ENCODE data around the gene ARHGAP23. TPM values are rescaled to one million over a fixed set of nuclear protein-coding genes. Genes with fewer than 3 reads are reported as not detected.

ARHGAP23 gene
- total and polyA plus RNA-seq, 3 experiments from 2014 or later: 0.48 to 1.0 TPM; not detected in 1

DNA sequence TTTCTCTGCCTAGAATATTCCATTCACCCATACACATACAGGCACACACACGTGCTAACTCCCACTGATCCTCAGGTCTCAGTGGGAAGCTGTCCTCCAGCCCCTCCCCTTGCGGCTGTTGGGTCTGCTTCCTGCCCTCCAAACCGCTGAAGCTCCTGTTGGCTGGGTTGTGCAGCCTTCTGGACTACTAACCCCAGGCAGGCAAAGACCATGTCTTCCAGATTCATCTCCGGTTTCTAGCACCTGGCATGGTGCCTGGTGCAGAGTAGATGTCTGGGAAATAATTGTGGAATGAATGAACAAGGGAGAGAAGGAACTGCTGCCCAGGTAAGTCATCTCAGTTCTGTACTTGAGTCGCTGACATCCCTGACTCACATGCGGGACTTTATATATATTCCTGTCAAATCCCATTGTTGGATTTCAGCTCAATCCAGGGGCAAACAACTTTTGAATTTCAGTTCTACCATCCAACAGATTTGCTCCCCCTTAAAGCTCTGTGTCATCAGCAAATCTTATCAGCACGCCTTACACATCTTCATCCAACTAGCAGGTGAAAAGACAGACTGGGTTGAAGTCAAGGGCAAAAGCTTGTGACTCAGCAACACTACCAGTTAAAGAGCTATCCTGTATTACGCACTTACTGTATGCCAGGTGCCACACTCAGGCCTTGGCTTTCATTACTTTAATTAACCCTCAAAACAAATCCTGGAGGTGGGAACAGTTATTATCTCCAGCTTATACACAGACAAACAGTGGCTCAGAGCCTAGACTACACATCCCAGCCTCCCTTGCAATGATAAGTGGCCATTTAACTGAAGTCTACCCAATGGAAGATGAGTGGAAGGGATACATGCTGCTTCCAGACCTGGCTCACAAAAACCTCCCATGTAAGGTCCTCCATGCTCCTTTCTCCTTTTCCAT is 126.4 kb downstream of the ARHGAP23 start:
- POLR2A ChIA-PET: no interaction called here
- H3K9me3 Mint-ChIP-seq: no peaks in the 10 kb centered on the region
- no peaks in the 10 kb centered on the region for H3K27me3 ChIP-seq (ENCODE audit: insufficient read depth, low read length, poor library complexity, severe bottlenecking)
- no peaks in the 10 kb centered on the region for H3K36me3 ChIP-seq (ENCODE audit: insufficient read depth, low read length)
- peaks cover 9% of the 10 kb centered on the region for H3K4me1 ChIP-seq (ENCODE audit: insufficient read depth, low read length)
- peaks cover 0 to 4% (median 0%) of the 10 kb centered on the region in 3 donors for H3K36me3 Mint-ChIP-seq
- peak overlapping the region in 1 of 7 donors; percentile 7 for H3K4me3 Mint-ChIP-seq
- no peak overlapping the region for H3K4me3 ChIP-seq (ENCODE audit: low read length)
- H3K27ac ChIP-seq (ENCODE audit: low read depth, low read length): no peak overlapping the region
- CTCF ChIA-PET: interaction anchor here (1.3 to 4.1 kb wide), 7 partner anchors 9 to 113 kb away, joined by 3 to 12 read pairs (median 4); no protein-coding TSS in a partner anchor
- H3K4me1 Mint-ChIP-seq: peaks cover 10 to 20% (median 16%) of the 10 kb centered on the region in 3 donors
- H3K9me3 ChIP-seq (ENCODE audit: low read length): no peaks in the 10 kb centered on the region
- no peak for DNase-seq
- peaks cover 18 to 23% of the 10 kb centered on the region in 2 donors for H3K27me3 Mint-ChIP-seq
- no peak overlapping the region for H3K27ac Mint-ChIP-seq

DNA sequence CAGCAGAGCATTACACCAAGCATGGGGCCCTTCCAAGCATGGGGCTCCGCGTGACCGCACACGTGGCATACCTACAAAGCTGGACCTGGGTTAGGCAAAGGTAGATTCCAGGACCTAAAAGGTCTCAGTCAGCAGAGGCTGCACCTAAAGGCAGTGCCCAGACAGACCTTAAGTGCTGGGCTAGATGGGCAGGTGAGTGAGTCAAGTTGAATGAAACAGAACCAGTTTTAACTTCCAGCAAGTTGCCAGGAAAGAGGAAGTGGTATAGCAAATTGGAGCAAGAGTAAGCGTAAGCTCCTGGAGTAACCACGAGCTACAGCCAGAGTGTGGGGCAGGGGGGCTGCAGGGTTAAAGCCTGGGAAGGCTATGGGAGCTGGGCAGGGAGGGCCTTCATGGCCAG is 128.0 kb downstream of the ARHGAP23 start:
- no peaks in the 10 kb centered on the region for H3K9me3 Mint-ChIP-seq
- peaks cover 17 to 31% (median 24%) of the 10 kb centered on the region in 3 donors for H3K4me1 Mint-ChIP-seq
- no peak for DNase-seq
- Histone ChIP-seq H3K36me3 (ENCODE audit: insufficient read depth, low read length) (no peaks in the 10 kb centered on the region), H3K27ac (ENCODE audit: low read depth, low read length) (no peak overlapping the region), H3K4me3 (ENCODE audit: low read length) (no peak overlapping the region), H3K4me1 (ENCODE audit: insufficient read depth, low read length) (peaks cover 21% of the 10 kb centered on the region), H3K9me3 (ENCODE audit: low read length) (no peaks in the 10 kb centered on the region), H3K27me3 (ENCODE audit: insufficient read depth, low read length, poor library complexity, severe bottlenecking) (peaks cover 13% of the 10 kb centered on the region)
- ChIA-PET CTCF (interaction anchor here (1.1 to 4.1 kb wide), 6 partner anchors 11 to 120 kb away, joined by 3 to 12 read pairs (median 6); no protein-coding TSS in a partner anchor), POLR2A (no interaction called here)
- peaks cover 23 to 25% of the 10 kb centered on the region in 2 donors for H3K27me3 Mint-ChIP-seq
- peaks cover 0 to 4% (median 0%) of the 10 kb centered on the region in 3 donors for H3K36me3 Mint-ChIP-seq
- H3K4me3 Mint-ChIP-seq: peak overlapping the region in 1 of 7 donors; percentile 46
- no peak overlapping the region for H3K27ac Mint-ChIP-seq

DNA sequence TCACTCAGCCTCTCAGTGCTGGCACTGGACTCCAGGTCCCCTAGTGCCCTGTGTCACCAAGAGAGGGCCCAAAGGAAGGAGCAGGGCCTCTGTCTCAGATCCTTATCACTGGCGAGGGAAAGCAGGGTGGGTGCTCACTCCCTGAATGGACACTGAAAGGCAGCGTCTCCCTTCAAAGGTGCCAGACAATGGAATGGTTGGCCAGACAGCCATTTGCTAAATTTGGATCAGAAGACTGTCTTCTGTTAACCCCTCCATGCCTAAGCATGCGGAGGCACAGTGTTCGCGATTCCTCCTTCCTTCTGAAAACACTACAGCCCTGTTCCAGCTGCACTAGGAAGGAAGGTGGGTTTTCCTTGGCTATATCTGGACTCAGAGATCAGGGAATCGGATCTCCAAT is 129.1 kb downstream of the ARHGAP23 start:
- peak overlapping the region in 1 of 8 donors; percentile 82 for H3K27ac Mint-ChIP-seq
- peaks cover 19 to 35% (median 24%) of the 10 kb centered on the region in 3 donors for H3K4me1 Mint-ChIP-seq
- Histone ChIP-seq H3K4me3 (ENCODE audit: low read length) (no peak overlapping the region), H3K27me3 (ENCODE audit: insufficient read depth, low read length, poor library complexity, severe bottlenecking) (peaks cover 23% of the 10 kb centered on the region), H3K36me3 (ENCODE audit: insufficient read depth, low read length) (no peaks in the 10 kb centered on the region), H3K27ac (ENCODE audit: low read depth, low read length) (no peak overlapping the region), H3K9me3 (ENCODE audit: low read length) (no peaks in the 10 kb centered on the region), H3K4me1 (ENCODE audit: insufficient read depth, low read length) (peaks cover 21% of the 10 kb centered on the region)
- no peak for DNase-seq
- H3K9me3 Mint-ChIP-seq: no peaks in the 10 kb centered on the region
- H3K4me3 Mint-ChIP-seq: peak overlapping the region in 5 of 7 donors; percentile 51 to 98 (median 95)
- ChIA-PET POLR2A (interaction anchor here (1.1 kb wide), 2 partner anchors 110 to 178 kb away, joined by 3 to 5 read pairs; no protein-coding TSS in a partner anchor), CTCF (interaction anchor here (0.7 to 4.8 kb wide), 31 partner anchors 8 to 195 kb away, joined by 3 to 128 read pairs (median 6); partner anchors contain the start of genes EPOP, PSMB3 and SRCIN1)
- peaks cover 0 to 4% (median 0%) of the 10 kb centered on the region in 3 donors for H3K36me3 Mint-ChIP-seq
- H3K27me3 Mint-ChIP-seq: peaks cover 22 to 24% of the 10 kb centered on the region in 2 donors

DNA sequence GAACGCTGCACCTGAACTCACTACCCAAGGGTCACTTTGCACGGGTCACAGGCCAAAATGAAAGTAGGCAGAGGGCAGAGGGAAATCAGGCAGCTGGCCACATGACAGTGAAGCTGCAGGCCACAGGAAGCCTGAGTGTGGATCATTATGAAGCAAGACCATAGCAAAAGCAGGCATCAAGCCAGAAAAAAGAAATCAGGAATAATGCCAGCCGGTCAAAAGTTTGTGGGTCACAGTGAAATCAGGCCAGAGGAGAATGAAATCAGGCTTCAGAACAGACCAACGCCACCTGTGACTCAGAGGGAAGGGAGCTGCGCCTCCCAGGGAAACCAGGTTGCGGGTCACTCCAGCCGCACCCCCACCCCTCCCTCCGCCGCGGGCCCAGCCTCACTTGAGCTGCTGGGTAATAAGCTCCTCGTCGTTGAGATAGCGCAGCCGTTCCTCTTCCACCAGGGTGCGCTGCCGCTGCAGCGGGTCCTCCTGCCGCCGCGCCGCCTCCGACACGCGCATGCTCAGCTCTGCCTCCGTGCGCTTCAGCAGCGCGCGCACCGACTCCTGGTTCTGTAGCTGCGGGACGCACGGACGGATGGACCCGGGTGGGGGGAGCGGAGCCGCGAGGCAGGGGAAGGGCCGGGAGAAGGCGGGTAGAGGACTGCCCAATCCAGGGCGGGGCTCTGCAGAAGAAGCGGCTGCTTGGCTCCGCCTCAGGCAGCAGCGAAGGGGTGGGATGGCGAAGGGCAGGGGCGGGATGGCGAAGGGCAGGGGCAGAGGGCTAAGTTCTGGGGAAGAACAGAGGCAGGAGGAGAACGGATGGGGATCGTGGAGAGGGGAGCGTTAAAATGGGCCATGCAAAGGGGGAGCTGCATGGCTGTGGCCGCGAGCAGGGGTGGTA is 129.8 kb downstream of the ARHGAP23 start:
- DNase-seq: peak; percentile 82 to 89 (median 83)
- POLR2A ChIA-PET: interaction anchor here (1.1 to 1.4 kb wide), 5 partner anchors 109 to 642 kb away, joined by 3 to 9 read pairs (median 4); partner anchors contain the start of gene RPL19
- Mint-ChIP-seq H3K4me3 (peak overlapping the region; percentile 93 to 99 (median 98)), H3K27ac (peak overlapping the region in 5 of 8 donors; percentile 14 to 94 (median 82)), H3K4me1 (peaks cover 22 to 39% (median 24%) of the 10 kb centered on the region in 3 donors), H3K9me3 (no peaks in the 10 kb centered on the region), H3K27me3 (peaks cover 27 to 29% of the 10 kb centered on the region in 2 donors), H3K36me3 (peaks cover 0 to 4% (median 0%) of the 10 kb centered on the region in 3 donors)
- Histone ChIP-seq H3K4me1 (ENCODE audit: insufficient read depth, low read length) (peaks cover 22% of the 10 kb centered on the region), H3K27me3 (ENCODE audit: insufficient read depth, low read length, poor library complexity, severe bottlenecking) (peaks cover 30% of the 10 kb centered on the region), H3K36me3 (ENCODE audit: insufficient read depth, low read length) (no peaks in the 10 kb centered on the region), H3K9me3 (ENCODE audit: low read length) (no peaks in the 10 kb centered on the region), H3K27ac (ENCODE audit: low read depth, low read length) (no peak overlapping the region), H3K4me3 (ENCODE audit: low read length) (peak overlapping the region; percentile 89)
- CTCF ChIA-PET: interaction anchor here (0.7 to 4.8 kb wide), 37 partner anchors 8 to 209 kb away, joined by 3 to 128 read pairs (median 5); partner anchors contain the start of genes EPOP, PSMB3 and SRCIN1

DNA sequence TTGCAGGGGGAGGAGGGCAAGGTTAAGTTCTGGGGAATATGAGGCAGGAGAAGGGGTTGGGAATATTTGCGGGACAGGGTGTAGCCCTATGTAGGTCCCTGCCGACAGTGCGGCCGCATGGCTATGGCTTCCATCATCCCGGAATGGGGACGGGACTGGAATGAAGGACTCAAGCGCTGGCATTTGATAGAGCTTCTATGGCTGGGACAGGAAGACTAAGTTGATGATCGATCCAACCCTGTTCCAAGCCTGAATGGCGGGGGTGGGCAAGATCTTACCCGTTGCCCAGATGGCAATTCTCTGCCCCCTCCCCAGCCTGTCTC is 130.4 kb downstream of the ARHGAP23 start:
- Mint-ChIP-seq H3K4me1 (peaks cover 24 to 45% (median 25%) of the 10 kb centered on the region in 3 donors), H3K9me3 (no peaks in the 10 kb centered on the region), H3K4me3 (peak overlapping the region; percentile 93 to 99 (median 98)), H3K27ac (peak overlapping the region in 6 of 8 donors; percentile 14 to 94 (median 66)), H3K36me3 (peaks cover 0 to 4% (median 0%) of the 10 kb centered on the region in 3 donors), H3K27me3 (peaks cover 27 to 31% of the 10 kb centered on the region in 2 donors)
- Histone ChIP-seq H3K27ac (ENCODE audit: low read depth, low read length) (no peak overlapping the region), H3K27me3 (ENCODE audit: insufficient read depth, low read length, poor library complexity, severe bottlenecking) (peaks cover 36% of the 10 kb centered on the region), H3K9me3 (ENCODE audit: low read length) (no peaks in the 10 kb centered on the region), H3K4me1 (ENCODE audit: insufficient read depth, low read length) (peaks cover 28% of the 10 kb centered on the region), H3K36me3 (ENCODE audit: insufficient read depth, low read length) (no peaks in the 10 kb centered on the region), H3K4me3 (ENCODE audit: low read length) (peak overlapping the region; percentile 89)
- DNase-seq: peak in 1 of 5 donors; percentile 33
- CTCF ChIA-PET: interaction anchor here (0.9 to 4.8 kb wide), 31 partner anchors 8 to 209 kb away, joined by 3 to 128 read pairs (median 9); partner anchors contain the start of genes PSMB3 and SRCIN1
- POLR2A ChIA-PET: interaction anchor here (0.5 to 1.4 kb wide), 6 partner anchors 109 to 1975 kb away, joined by 3 to 9 read pairs (median 4); partner anchors contain the start of gene RPL19

DNA sequence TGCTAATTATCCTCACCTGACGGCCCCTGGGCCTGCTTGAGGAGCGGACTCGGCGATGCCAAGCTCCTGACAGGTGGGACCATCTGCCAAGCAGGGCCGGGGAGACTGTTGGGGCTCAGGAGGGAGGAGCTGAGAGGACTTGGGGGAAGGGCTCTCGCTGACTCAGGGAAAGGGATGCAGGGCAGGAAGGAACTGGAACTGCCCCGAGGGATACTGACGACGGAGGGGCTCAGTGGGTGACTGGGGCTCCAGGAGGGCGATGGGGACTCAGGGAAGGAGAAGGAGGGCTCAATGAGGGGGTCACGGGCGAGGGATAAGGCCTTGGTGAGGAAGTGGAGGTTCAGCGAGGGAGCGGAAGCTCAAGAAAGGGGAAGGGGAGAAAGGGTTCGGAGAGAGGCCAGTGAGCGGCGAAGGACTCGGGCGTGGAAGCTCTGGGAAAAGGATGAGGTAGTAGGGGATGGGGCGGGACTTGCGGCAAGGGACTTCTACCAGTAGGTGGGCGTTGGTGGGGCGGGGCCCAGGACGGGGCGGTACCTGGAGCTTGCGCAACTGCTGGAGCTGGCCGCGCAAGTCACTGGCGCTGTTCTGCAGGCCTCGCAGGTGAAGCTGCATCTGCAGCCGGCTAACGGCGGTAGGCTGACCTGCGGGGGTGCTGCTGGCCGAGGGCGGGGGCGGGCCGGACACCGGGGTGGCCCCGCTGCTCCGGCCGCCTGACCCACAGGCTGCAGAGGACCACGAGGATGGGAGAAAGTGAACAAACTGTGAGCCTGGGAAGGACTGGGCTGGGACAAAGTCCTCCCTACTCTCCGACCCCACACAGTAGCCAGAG is 131.0 kb downstream of the ARHGAP23 start:
- Histone ChIP-seq H3K4me1 (ENCODE audit: insufficient read depth, low read length) (peaks cover 33% of the 10 kb centered on the region), H3K27me3 (ENCODE audit: insufficient read depth, low read length, poor library complexity, severe bottlenecking) (peaks cover 42% of the 10 kb centered on the region), H3K36me3 (ENCODE audit: insufficient read depth, low read length) (no peaks in the 10 kb centered on the region), H3K4me3 (ENCODE audit: low read length) (peak overlapping the region; percentile 89), H3K27ac (ENCODE audit: low read depth, low read length) (peak overlapping the region; percentile 13), H3K9me3 (ENCODE audit: low read length) (no peaks in the 10 kb centered on the region)
- Mint-ChIP-seq H3K9me3 (no peaks in the 10 kb centered on the region), H3K27me3 (peaks cover 28 to 34% of the 10 kb centered on the region in 2 donors), H3K4me1 (peaks cover 24 to 48% (median 26%) of the 10 kb centered on the region in 3 donors), H3K4me3 (peak overlapping the region; percentile 93 to 99 (median 98)), H3K27ac (peak overlapping the region; percentile 65 to 98 (median 88)), H3K36me3 (peaks cover 0 to 4% (median 0%) of the 10 kb centered on the region in 3 donors)
- CTCF ChIA-PET: interaction anchor here (0.8 to 4.8 kb wide), 24 partner anchors 7 to 193 kb away, joined by 3 to 128 read pairs (median 10); partner anchors contain the start of genes PSMB3 and SRCIN1
- peak; percentile 82 to 94 (median 87) for DNase-seq
- POLR2A ChIA-PET: interaction anchor here (0.5 to 1.4 kb wide), 5 partner anchors 152 to 1974 kb away, joined by 3 to 9 read pairs (median 3); partner anchors contain the start of gene RPL19

Data from CD8-positive, alpha-beta memory T cell (primary cell).